Right lobe of liver (tissue), 4 donors: Measurements from ENCODE around the gene ADGRA1.

Source experiments
- POLR2A ChIP-seq: fragments of 450-650 bp; IDR thresholded peaks from one replicate; pipeline ENCODE4 v1.6.1; 2017; ENCODE audit warnings: antibody characterized with exemption, mild to moderate bottlenecking
- TF ChIP-seq, protein P1 (sequence below), 4 donors: fragments of 200-600 bp in 3 of 4; fragments of 450-650 bp in 1 of 4; IDR thresholded peaks; one replicate each; pipeline versions ENCODE4 v1.5.1 to v1.8.0; 2016 to 2022; ENCODE audit warnings: antibody characterized with exemption in 4 of 4, mild to moderate bottlenecking in 2 of 4
- donor health status: DM: no; HTN: no; CAD: no.
- donor health status: DM: no; HTN: no; CAD: no.
- donor health status: DM: no; HTN: yes; CAD: no.

GRCh38 chr10:133097418-133097817 is 9.7 kb downstream of the ADGRA1 start:
- TF ChIP-seq, protein P1, sequence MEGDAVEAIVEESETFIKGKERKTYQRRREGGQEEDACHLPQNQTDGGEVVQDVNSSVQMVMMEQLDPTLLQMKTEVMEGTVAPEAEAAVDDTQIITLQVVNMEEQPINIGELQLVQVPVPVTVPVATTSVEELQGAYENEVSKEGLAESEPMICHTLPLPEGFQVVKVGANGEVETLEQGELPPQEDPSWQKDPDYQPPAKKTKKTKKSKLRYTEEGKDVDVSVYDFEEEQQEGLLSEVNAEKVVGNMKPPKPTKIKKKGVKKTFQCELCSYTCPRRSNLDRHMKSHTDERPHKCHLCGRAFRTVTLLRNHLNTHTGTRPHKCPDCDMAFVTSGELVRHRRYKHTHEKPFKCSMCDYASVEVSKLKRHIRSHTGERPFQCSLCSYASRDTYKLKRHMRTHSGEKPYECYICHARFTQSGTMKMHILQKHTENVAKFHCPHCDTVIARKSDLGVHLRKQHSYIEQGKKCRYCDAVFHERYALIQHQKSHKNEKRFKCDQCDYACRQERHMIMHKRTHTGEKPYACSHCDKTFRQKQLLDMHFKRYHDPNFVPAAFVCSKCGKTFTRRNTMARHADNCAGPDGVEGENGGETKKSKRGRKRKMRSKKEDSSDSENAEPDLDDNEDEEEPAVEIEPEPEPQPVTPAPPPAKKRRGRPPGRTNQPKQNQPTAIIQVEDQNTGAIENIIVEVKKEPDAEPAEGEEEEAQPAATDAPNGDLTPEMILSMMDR (IDR thresholded peaks at IDR 0.05) = no peak
- no peak for TF ChIP-seq POLR2A
